Measurements from ENCODE around the gene CARS1.

- TF ChIP-seq EP300 (IDR thresholded peaks at IDR 0.05) = no peak
- TF ChIP-seq CTCF (IDR thresholded peaks at IDR 0.05) = no peak
- no peak for TF ChIP-seq POLR2A (IDR thresholded peaks at IDR 0.05)
Measured at GRCh38 chr11:3011891-3012885, 45.0 kb downstream of the CARS1 start.

Measured in ovary (tissue), 3 donors.